Ascending aorta (tissue), 2 donors: Measurements from ENCODE around the gene MYRFL. TPM values are rescaled to one million over a fixed set of nuclear protein-coding genes. Genes with fewer than 3 reads are reported as not detected.

Experiments used
- DNase-seq, 2 donors: peaks; one replicate each; pipeline ENCODE4 v3.0.0-alpha.2; 2019; ENCODE audit warnings: low spot score in 2 of 2
- H3K27ac ChIP-seq, 2 donors: fragments of 200-600 bp; sonication (generic); one replicate each; pipeline ENCODE4 v1.5.1; 2016 to 2017; ENCODE audit warnings: mild to moderate bottlenecking in 1 of 2
- H3K27me3 ChIP-seq: fragments of 200-600 bp; sonication (generic); one replicate; pipeline ENCODE4 v1.5.1; 2017
- H3K36me3 ChIP-seq, 2 donors: fragments of 200-600 bp; sonication (generic); one replicate each; pipeline ENCODE4 v1.5.1; 2016
- H3K4me1 ChIP-seq, 2 donors: fragments of 200-600 bp; sonication (generic); one replicate each; pipeline ENCODE4 v1.5.1; 2016 to 2017; ENCODE audit warnings: mild to moderate bottlenecking in 1 of 2
- H3K4me3 ChIP-seq, 2 donors: fragments of 200-600 bp; sonication (generic); one replicate each; pipeline ENCODE4 v1.5.1; 2016 to 2017; ENCODE audit warnings: mild to moderate bottlenecking in 1 of 2
- H3K9me3 ChIP-seq, 2 donors: fragments of 200-600 bp; sonication (generic); one replicate each; pipeline ENCODE4 v1.5.1; 2016
- CTCF ChIP-seq, 3 experiments: fragments of 200-600 bp in 2 of 3; fragments of 450-650 bp in 1 of 3; sonication (generic) in 2 of 3; IDR thresholded peaks; one replicate each; pipeline ENCODE4 v1.5.1; 2016 to 2019; ENCODE audit warnings: antibody characterized with exemption in 3 of 3, mild to moderate bottlenecking in 1 of 3, moderate library complexity in 1 of 3
- intact Hi-C: fragments of 100-400 bp; cut with DNase I; formaldehyde crosslinking; loops from one replicate; pipeline ENCODE4 v1.15.1; 2023
- total RNA-seq: library from RNA; depleted of rRNA; stranded (reverse); fragments of >200 nt; gene quantifications from one replicate; pipeline ENCODE4 v1.1.0, GENCODE V29; 2016

The MYRFL gene
- total RNA-seq, 1 donor from 2014 or later: not detected

DNA sequence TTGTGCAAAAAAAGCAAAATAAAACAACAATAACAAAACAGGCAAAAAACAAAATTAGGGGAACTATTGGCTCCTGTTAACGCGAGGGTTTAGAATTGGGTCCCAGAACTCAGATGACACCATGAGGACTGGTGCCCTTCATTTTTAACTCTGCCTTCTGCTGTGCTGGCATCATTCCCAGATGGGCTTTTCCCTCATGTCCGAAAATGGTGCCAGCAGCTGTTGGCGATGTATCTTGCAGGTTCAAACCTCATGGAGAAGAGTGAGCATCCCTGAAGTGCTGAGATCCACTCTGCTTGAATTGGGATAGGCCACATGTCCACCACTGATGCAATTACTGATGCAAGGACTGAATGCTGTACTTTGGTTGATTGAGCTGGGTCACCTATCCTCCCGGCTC is 61.1 kb downstream of the MYRFL start:
- Histone ChIP-seq H3K27ac (no peak overlapping the region), H3K27me3 (no peaks in the 10 kb centered on the region), H3K36me3 (no peaks in the 10 kb centered on the region), H3K4me1 (no peaks in the 10 kb centered on the region), H3K4me3 (no peak overlapping the region), H3K9me3 (no peaks in the 10 kb centered on the region)
- no peak for DNase-seq
- intact Hi-C loops: no loop called here
- TF ChIP-seq CTCF (IDR thresholded peaks at IDR 0.05): no peak

DNA sequence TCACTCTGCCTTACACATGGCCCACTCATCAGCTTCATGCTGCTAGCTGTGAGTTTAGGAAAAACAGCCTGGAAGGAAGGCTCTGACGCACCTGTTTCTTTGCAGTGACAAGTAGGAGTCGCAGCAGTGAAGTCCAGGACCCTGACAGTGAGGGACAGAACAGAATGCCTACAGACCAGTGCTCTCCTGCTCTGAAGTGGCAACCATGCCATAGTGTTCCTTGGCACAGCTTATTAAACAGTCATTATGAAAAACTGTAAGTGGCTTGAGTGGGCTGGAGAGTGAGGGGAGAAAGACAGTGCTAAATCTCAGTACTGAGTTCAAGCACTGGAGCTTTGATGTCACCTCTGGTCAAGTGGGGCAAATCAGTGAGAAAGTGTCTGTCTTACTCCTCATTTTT is 61.7 kb downstream of the MYRFL start:
- DNase-seq: no peak
- Histone ChIP-seq H3K4me1 (no peaks in the 10 kb centered on the region), H3K27me3 (no peaks in the 10 kb centered on the region), H3K27ac (no peak overlapping the region), H3K4me3 (no peak overlapping the region), H3K9me3 (no peaks in the 10 kb centered on the region), H3K36me3 (no peaks in the 10 kb centered on the region)
- intact Hi-C loops: no loop called here
- TF ChIP-seq CTCF (IDR thresholded peaks at IDR 0.05): no peak

- intact Hi-C loops: no loop called here
- H3K27me3 ChIP-seq: no peaks in the 10 kb centered on the region
Observed at GRCh38 chr12:69888901-69889300, 63.9 kb downstream of the MYRFL start.

DNA sequence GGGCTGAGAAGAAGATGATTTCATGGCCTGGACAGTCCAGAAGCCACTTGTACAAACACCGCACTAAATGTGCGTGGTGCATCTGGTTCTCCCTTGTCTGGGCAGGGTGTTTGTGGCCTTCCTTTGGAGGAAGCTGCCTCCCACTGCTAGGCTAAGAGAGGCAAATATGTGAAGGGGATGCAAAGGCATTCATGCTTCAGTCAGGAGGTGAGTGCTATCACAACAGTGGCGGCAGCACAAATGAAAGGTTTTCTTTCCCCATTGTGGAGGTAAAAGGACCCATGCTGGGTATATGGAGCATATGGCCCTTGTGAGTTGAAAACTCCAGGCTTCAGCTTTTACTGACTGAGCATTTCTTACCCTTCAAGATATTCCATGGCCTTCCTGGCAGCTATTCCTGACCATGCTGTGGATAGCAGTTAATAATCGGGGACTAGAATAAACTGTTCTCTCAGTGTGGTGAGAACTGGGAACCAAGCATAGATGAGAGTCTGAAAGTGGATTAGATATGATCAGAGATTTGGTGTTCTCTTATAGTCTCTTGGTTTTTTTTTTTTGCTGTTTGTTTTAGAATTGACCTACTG is 69.9 kb downstream of the MYRFL start:
- no peak for DNase-seq
- no peaks in the 10 kb centered on the region for H3K36me3 ChIP-seq
- no peaks in the 10 kb centered on the region for H3K27me3 ChIP-seq
- H3K27ac ChIP-seq: no peak overlapping the region
- H3K4me1 ChIP-seq: no peaks in the 10 kb centered on the region
- H3K4me3 ChIP-seq: no peak overlapping the region
- intact Hi-C loops: no loop called here
- no peaks in the 10 kb centered on the region for H3K9me3 ChIP-seq
- TF ChIP-seq CTCF (IDR thresholded peaks at IDR 0.05): no peak

More at GRCh38 chr12:69888901-69889300, 63.9 kb downstream of the MYRFL start:
- Histone ChIP-seq H3K4me1 (no peaks in the 10 kb centered on the region), H3K36me3 (no peaks in the 10 kb centered on the region), H3K9me3 (no peaks in the 10 kb centered on the region), H3K27ac (no peak overlapping the region), H3K4me3 (no peak overlapping the region)
- DNase-seq: no peak
- TF ChIP-seq CTCF (IDR thresholded peaks at IDR 0.05): no peak

GRCh38 chr12:69896653-69897381 is 71.8 kb downstream of the MYRFL start:
- intact Hi-C loops: no loop called here
- Histone ChIP-seq H3K36me3 (no peaks in the 10 kb centered on the region), H3K9me3 (no peaks in the 10 kb centered on the region), H3K27ac (no peak overlapping the region), H3K4me3 (no peak overlapping the region), H3K4me1 (no peaks in the 10 kb centered on the region), H3K27me3 (no peaks in the 10 kb centered on the region)
- no peak for DNase-seq
- no peak for TF ChIP-seq CTCF (IDR thresholded peaks at IDR 0.05)
